OCI-LY1 (cell line): Measurements from ENCODE around the gene HNRNPA3.
A peak's percentile ranks its signal among the peaks of the same experiment; 100 is the strongest.

Experiments used
- H2AFZ ChIP-seq: fragments of 200-600 bp; sonication (generic), shearing (Covaris generic); 2 replicates; pipeline ENCODE4 v1.6.0; 2014; ENCODE audit warnings: antibody characterized with exemption, mild to moderate bottlenecking, low read length
- H3F3A ChIP-seq: fragments of 200-600 bp; sonication (generic), shearing (Covaris generic); 2 replicates; pipeline ENCODE4 v1.6.0; 2014; ENCODE audit warnings: mild to moderate bottlenecking, antibody characterized with exemption, low read length, moderate library complexity; ENCODE audit not compliant: insufficient read depth
- H3K27ac ChIP-seq: fragments of 200-600 bp; sonication (generic); 2 replicates; pipeline ENCODE4 v1.5.1; 2014; ENCODE audit warnings: low read length, mixed run types, mild to moderate bottlenecking, low read depth; ENCODE audit not compliant: poor library complexity, severe bottlenecking
- H3K27me3 ChIP-seq: fragments of 200-600 bp; sonication (generic); 2 replicates; pipeline ENCODE4 v1.6.0; 2014; ENCODE audit warnings: antibody characterized with exemption, mild to moderate bottlenecking, low read length, moderate library complexity; ENCODE audit not compliant: insufficient read depth
- H3K36me3 ChIP-seq: fragments of 200-600 bp; sonication (generic); 2 replicates; pipeline ENCODE4 v1.6.1; 2014; ENCODE audit warnings: mild to moderate bottlenecking, antibody characterized with exemption, low read length, moderate library complexity, mixed read lengths; ENCODE audit not compliant: insufficient read depth
- H3K4me1 ChIP-seq: fragments of 200-600 bp; sonication (generic); 2 replicates; pipeline ENCODE4 v1.5.1; 2014; ENCODE audit warnings: mild to moderate bottlenecking, low read length, moderate library complexity; ENCODE audit not compliant: insufficient read depth, severe bottlenecking
- H3K4me2 ChIP-seq: fragments of 200-600 bp; sonication (generic), shearing (Covaris generic); 2 replicates; pipeline ENCODE4 v1.6.1; 2014; ENCODE audit warnings: low read length
- H3K4me3 ChIP-seq: fragments of 200-600 bp; sonication (generic); 2 replicates; pipeline ENCODE4 v1.5.1; 2014; ENCODE audit warnings: low read length, low read depth, mild to moderate bottlenecking, mixed read lengths; ENCODE audit not compliant: poor library complexity, severe bottlenecking
- H3K79me2 ChIP-seq: fragments of 200-600 bp; shearing (Covaris generic); 2 replicates; pipeline ENCODE4 v1.6.1; 2016; ENCODE audit warnings: mixed run types, low read length, mixed read lengths; ENCODE audit not compliant: insufficient read depth
- H3K9ac ChIP-seq: fragments of 200-600 bp; sonication (generic), shearing (Covaris generic); 2 replicates; pipeline ENCODE4 v1.6.1; 2014; ENCODE audit warnings: mild to moderate bottlenecking, low read length, mixed read lengths
- H3K9me2 ChIP-seq: fragments of 200-600 bp; sonication (generic), shearing (Covaris generic); 2 replicates; pipeline ENCODE4 v1.6.1; 2014; ENCODE audit warnings: low read depth, mild to moderate bottlenecking, low read length, mixed read lengths
- H3K9me3 ChIP-seq: fragments of 200-600 bp; shearing (Covaris generic); 2 replicates; pipeline ENCODE4 v1.6.1; 2014; ENCODE audit warnings: low read length, mixed read lengths
- H4K20me1 ChIP-seq: fragments of 200-600 bp; sonication (generic), shearing (Covaris generic); 2 replicates; pipeline ENCODE4 v1.6.0; 2016; ENCODE audit warnings: mild to moderate bottlenecking, low read length; ENCODE audit not compliant: insufficient read depth
- CTCF ChIP-seq: fragments of 200-600 bp; sonication (generic), shearing (Covaris generic); IDR thresholded peaks from 2 replicates; pipeline ENCODE4 v1.5.1; 2017; ENCODE audit warnings: mild to moderate bottlenecking, antibody characterized with exemption, low read length, moderate library complexity, mixed read lengths
- EZH2 ChIP-seq: fragments of 200-600 bp; sonication (generic), shearing (Covaris generic); IDR thresholded peaks from 2 replicates; pipeline ENCODE4 v1.8.0; 2017; ENCODE audit warnings: borderline replicate concordance, mixed run types, mild to moderate bottlenecking, antibody characterized with exemption, low read length, moderate library complexity, mixed read lengths

The HNRNPA3 gene

GRCh38 chr2:177237932-177238331 is 25.3 kb downstream of the HNRNPA3 start:
- Histone ChIP-seq H3F3A (0 out of 2 replicates have a peak, but pooled peaks cover under 1% of the 10 kb centered on the region), H3K27me3 (no peaks in the 10 kb centered on the region), H3K27ac (no peak overlapping the region), H2AFZ (no peak overlapping the region), H3K9ac (no peak overlapping the region), H3K79me2 (peaks cover 86% of the 10 kb centered on the region), H3K4me1 (peaks cover 34% of the 10 kb centered on the region), H3K9me2 (no peaks in the 10 kb centered on the region), H3K9me3 (no peaks in the 10 kb centered on the region), H3K36me3 (peaks cover 51% of the 10 kb centered on the region), H4K20me1 (peaks cover 5% of the 10 kb centered on the region; the same call in 1 of the 2 replicates), H3K4me3 (no peak overlapping the region), H3K4me2 (no peak overlapping the region)
- TF ChIP-seq EZH2 (no peak), CTCF (no peak)

GRCh38 chr2:177239053-177239452 is 26.5 kb downstream of the HNRNPA3 start:
- Histone ChIP-seq H3K9me2 (no peaks in the 10 kb centered on the region), H3K4me3 (no peak overlapping the region), H3K4me1 (peaks cover 42% of the 10 kb centered on the region), H3K79me2 (peaks cover 93% of the 10 kb centered on the region), H3K36me3 (peaks cover 42% of the 10 kb centered on the region; the same call in 1 of the 2 replicates), H2AFZ (no peak overlapping the region), H3K9ac (no peak overlapping the region), H3K27me3 (no peaks in the 10 kb centered on the region), H4K20me1 (peaks cover 5% of the 10 kb centered on the region; the same call in 1 of the 2 replicates), H3F3A (no peaks in the 10 kb centered on the region), H3K27ac (no peak overlapping the region), H3K9me3 (no peaks in the 10 kb centered on the region), H3K4me2 (no peak overlapping the region)
- TF ChIP-seq EZH2 (no peak), CTCF (no peak)

GRCh38 chr2:177239932-177240630 is 27.5 kb downstream of the HNRNPA3 start:
- Histone ChIP-seq H4K20me1 (peaks cover 5% of the 10 kb centered on the region; the same call in 1 of the 2 replicates), H3K9me2 (no peaks in the 10 kb centered on the region), H3K9me3 (no peaks in the 10 kb centered on the region), H3K4me1 (peaks cover 42% of the 10 kb centered on the region), H3K79me2 (peaks cover 97% of the 10 kb centered on the region), H2AFZ (no peak overlapping the region), H3K4me3 (no peak overlapping the region), H3F3A (no peaks in the 10 kb centered on the region), H3K27ac (peak overlapping the region; percentile 37), H3K36me3 (peaks cover 39% of the 10 kb centered on the region; the same call in 1 of the 2 replicates), H3K4me2 (peak overlapping the region; percentile 26; the same call in 1 of the 2 replicates), H3K9ac (no peak overlapping the region), H3K27me3 (no peaks in the 10 kb centered on the region)
- TF ChIP-seq CTCF: no peak
- no peak for TF ChIP-seq EZH2
